GM06990 (cell line): ENCODE results near the gene ANKS3.

Experiments
- DNase-seq: peaks from one replicate; pipeline ENCODE4 v3.0.0-alpha.2; 2011; ENCODE audit not compliant: insufficient read length; ENCODE audit errors: extremely low read depth
- H3K27me3 ChIP-seq: replicated peaks from 2 replicates; pipeline ENCODE4 v1.6.0; 2011; ENCODE audit warnings: low read length; ENCODE audit not compliant: control insufficient read depth, insufficient read depth
- H3K36me3 ChIP-seq: 2 replicates; pipeline ENCODE4 v1.5.1; 2011; ENCODE audit warnings: low read length; ENCODE audit not compliant: control insufficient read depth, insufficient read depth
- H3K4me3 ChIP-seq: replicated peaks from 2 replicates; pipeline ENCODE4 v1.5.1; 2011; ENCODE audit warnings: low read depth, mild to moderate bottlenecking, control low read depth, low read length
- TF ChIP-seq, protein P1 (sequence below): IDR thresholded peaks from 2 replicates; pipeline ENCODE4 v1.5.1; 2011; ENCODE audit warnings: low read length, control low read depth, mild to moderate bottlenecking, inconsistent platforms; ENCODE audit not compliant: insufficient read depth, poor library complexity, severe bottlenecking

Gene ANKS3

DNA sequence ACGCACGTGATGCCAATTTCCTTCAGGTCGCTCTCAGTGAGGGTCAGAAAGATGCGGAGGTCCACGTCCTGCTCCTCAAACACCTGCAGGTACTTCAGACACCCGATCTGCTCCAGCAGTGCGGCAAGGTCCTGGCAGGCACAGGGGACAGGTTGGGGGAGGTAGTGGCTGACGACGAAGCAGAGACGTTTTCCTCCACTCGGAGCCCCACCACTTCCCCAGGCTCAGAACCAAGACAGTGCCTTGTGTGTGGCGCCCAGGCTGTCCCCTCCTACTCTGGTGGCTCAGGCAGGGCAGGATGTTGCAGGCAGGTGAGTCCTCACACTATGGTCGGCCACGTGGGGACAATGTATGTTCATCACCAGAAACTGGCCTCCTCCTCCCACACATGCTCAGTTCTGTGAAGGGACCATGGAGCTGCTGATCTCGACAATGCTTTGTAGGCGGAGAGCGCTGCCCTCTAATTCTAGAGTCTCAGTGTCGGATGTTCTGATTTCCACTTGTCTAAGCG is 35.0 kb downstream of the ANKS3 start:
- TF ChIP-seq, protein P1, sequence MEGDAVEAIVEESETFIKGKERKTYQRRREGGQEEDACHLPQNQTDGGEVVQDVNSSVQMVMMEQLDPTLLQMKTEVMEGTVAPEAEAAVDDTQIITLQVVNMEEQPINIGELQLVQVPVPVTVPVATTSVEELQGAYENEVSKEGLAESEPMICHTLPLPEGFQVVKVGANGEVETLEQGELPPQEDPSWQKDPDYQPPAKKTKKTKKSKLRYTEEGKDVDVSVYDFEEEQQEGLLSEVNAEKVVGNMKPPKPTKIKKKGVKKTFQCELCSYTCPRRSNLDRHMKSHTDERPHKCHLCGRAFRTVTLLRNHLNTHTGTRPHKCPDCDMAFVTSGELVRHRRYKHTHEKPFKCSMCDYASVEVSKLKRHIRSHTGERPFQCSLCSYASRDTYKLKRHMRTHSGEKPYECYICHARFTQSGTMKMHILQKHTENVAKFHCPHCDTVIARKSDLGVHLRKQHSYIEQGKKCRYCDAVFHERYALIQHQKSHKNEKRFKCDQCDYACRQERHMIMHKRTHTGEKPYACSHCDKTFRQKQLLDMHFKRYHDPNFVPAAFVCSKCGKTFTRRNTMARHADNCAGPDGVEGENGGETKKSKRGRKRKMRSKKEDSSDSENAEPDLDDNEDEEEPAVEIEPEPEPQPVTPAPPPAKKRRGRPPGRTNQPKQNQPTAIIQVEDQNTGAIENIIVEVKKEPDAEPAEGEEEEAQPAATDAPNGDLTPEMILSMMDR: no peak
- no peak for DNase-seq
- no peak overlapping the region for H3K4me3 ChIP-seq
- H3K27me3 ChIP-seq: no peaks in the 10 kb centered on the region
- peaks cover 42% of the 10 kb centered on the region for H3K36me3 ChIP-seq

DNA sequence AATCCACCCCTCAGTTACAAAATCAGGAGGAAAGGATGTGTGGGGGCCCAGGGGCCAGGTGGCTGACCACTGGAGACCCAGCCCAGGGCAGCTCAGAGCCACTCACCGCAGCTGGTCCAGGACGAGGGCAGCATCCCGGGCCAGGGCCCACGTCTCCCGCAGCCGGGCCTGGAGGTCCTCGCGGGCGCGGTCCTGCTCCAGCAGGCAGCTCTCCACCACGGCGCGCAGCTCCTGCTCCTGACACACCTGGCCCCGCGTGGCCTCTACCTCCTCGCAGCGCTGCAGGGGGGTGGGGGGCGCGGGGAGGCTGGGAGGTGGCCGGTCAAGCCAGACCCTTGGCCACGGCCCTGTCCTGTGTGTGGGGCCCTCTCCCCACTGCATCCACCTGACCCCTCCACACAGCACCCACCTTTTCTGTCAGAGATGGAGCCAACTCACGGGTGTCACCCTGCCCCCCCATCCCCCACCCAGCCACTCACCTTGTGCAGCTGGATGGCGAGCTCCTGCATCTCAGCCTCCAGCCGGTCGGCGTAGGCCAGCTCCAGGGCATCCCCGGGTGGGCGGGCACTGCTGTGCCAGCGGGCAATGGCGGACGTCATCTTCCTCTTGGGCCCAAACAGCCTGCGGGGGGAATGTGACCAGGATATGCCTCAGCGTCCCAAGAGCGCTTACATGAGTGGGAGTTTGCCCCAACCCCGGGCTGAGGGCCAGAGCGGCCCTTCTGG is 35.6 kb downstream of the ANKS3 start:
- H3K4me3 ChIP-seq: no peak overlapping the region
- TF ChIP-seq, protein P1: no peak
- no peaks in the 10 kb centered on the region for H3K27me3 ChIP-seq
- DNase-seq: no peak
- peaks cover 40% of the 10 kb centered on the region for H3K36me3 ChIP-seq

DNA sequence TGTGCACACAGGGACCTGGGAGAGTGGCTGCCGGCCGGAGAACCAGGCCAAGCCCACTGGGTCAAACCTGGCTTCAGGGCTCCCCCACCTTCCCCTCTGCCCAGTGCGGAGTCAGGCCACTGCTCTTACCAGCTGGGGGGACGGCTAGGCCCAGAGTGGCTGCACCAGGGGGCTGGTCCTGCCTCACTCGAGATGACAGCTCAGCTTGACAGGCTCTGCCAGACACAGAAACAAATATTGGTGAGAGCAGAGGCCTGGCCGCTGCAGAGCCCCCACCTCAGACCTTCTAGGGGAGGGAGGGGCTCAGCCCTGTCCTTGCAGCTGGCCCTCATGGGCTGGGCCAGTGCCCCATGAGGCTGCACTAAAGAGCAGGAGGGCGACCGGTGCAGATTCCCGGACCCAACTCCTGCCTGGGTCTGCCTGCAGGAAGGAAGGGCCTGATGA is 36.2 kb downstream of the ANKS3 start:
- DNase-seq: no peak
- no peaks in the 10 kb centered on the region for H3K27me3 ChIP-seq
- no peak overlapping the region for H3K4me3 ChIP-seq
- peaks cover 40% of the 10 kb centered on the region for H3K36me3 ChIP-seq
- TF ChIP-seq, protein P1: no peak

DNA sequence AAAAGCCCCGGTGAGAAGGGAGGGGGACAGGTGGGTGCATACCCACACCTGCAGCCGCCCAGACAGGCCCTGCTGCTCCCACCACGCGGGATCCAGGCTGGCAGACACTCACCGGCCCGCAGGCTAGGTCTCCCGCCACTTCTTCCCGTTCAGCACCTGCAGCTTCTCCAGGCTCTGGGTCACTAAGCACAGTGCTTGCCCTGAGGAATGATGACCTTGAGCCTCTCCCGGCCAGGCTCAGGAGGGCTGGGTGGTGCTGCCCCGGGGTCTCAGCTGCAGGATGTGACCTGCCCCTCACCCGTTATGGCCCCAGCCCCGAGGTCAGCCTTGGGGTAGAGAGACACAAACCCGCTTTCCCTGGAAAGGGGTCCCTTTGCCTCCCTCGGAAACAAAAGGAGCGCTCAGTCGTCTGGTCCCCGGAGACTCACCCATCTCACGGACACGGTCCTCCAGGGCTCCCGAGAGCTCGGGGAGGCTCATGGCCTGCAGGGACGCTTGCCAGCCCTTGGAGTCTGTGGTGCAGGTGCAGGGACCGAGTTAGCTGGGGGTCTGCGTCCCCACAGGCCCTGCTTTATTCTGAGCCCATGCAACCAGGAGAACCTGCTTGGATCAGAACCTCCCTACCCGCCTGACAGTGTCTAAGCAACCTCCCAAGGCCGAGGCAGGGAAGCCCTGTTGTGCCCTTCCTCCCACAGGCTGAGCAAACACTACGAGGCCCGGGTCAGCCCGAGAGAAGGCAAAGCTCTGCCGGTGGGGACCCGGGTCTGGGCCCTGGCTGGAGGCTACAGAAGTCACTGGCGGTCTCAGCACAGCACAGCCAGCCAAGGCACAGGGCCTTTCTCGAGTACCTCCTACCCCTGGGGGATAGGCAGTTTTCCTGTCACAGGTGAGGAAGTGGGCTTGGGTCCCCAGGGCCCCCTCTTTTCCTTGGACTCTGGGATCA is 36.9 kb downstream of the ANKS3 start:
- DNase-seq: no peak
- Histone ChIP-seq H3K36me3 (peaks cover 40% of the 10 kb centered on the region), H3K4me3 (no peak overlapping the region), H3K27me3 (no peaks in the 10 kb centered on the region)
- TF ChIP-seq, protein P1: no peak

DNA sequence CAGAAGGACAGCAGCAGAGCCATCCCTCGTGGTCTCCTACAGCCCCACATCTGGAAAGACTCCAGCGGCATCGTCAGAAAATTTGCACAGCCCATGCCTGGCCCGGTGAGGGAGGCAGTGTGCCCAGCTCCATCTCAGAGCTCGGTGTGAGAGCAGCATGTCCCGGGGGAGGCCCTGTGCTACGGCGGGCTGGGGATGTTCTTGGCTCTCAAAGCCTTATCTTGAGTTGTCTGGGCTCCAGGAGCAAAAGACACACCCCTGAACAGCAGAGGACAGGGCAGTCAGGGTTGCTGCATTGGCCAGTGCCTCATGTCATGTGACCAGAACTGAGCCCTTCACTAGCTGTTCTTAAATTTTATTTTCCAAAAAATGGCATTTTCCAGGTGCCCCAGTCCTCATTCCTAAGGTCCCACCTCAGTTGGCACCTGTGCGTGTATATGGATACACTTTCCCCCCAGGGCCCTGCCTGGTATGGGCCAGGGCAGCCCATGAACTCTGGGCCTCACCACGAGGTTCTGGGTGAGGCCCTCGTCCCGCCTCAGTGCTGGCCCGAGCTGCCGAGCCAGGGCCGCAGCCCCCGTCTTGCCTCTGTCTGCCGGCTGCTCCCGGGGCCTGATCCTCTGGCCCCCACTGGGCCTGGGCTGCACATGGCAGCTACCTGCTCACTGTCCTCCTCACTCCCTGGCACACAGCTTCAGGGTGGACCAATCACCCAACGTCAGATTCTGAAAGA is 37.7 kb downstream of the ANKS3 start:
- Histone ChIP-seq H3K4me3 (no peak overlapping the region), H3K36me3 (peaks cover 38% of the 10 kb centered on the region), H3K27me3 (no peaks in the 10 kb centered on the region)
- TF ChIP-seq, protein P1: no peak
- DNase-seq: no peak
